ELR (cell line): ENCODE results near the gene NCCRP1.

Source experiments
- DNase-seq: peaks from one replicate; pipeline ENCODE4 v3.0.0-alpha.2; 2015; ENCODE audit warnings: low read depth

Gene NCCRP1

DNA sequence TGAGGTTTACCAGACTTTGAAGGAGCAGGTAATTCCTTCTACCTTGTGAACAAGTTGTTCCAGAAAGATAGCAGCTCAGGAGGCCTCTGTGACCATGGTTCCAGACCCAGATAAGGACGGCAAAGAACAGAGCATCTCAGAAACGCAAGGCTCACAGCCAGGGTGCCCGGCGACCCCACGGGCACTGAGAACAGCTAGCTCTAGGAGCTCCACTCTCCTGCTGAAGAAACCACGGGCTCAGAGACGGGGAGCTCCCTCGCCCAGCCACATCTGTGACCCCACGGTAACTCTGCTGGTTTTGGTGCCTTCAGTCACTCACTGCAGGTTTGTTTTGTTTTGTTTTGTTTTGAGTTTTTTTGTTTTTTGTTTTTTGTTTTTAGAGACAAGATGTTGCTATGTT is 16.0 kb upstream of the NCCRP1 start:
- DNase-seq, result no peak

GRCh38 chr19:39181500-39182173 is 15.1 kb upstream of the NCCRP1 start:
- no peak for DNase-seq

DNA sequence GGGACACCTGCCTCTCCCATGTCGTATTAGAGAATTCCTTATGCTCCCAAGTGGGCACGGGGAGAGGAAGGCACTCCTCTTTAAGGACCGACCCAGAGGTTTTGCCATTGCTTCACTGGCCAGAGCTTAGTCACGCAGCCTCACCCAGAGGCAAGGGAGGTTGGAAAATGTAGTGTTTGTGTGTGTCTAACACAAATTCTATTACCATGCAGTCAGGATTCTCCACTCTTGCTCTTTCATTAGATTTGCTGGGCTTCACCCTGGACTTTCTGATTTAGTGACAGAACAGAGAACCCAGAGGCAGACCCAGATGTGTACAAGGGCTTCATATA is 14.6 kb upstream of the NCCRP1 start:
- DNase-seq, result no peak

- no peak for DNase-seq
Observed at GRCh38 chr19:39183104-39183503, 13.7 kb upstream of the NCCRP1 start.

- DNase-seq, result no peak
Observed at GRCh38 chr19:39186391-39186790, 10.4 kb upstream of the NCCRP1 start.

DNA sequence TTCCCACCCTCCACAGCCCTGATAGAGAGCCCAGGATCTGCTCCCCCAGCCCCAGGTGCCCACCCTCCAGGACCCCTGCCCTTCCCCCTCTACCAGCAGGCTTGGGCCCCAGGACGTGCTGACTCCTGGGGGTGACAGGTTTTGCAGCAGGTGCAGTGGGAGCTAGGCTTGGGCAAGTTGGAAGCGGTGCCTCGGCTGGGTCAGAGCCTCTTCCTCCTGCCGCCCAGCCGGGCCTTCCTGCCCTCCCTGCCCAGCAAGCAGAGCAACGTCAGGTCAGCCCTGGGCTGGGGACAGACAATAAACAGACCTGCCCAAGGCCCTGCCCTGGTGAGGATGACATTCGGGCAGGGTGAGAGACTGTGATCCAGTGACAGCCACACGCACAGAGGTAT is 9.2 kb upstream of the NCCRP1 start:
- no peak for DNase-seq

DNA sequence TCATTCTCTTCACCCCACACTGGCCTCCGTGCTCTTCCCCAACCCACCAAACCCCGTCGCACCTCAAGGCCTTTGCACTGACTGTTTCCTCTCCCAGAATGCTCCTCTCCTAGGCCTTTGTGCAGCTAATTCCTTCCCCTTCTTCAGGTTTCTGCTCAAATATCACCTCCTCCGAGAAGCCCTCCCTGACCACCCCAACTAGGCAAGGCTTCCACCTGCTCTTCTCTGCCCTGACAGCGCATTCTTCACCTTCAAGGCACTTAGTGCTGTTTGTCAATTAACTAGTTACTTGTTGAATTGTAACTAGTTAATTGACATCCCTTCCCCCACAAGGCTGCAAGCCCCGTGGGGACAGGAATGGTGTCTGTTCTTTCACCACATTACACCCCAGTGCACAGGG is 7.8 kb upstream of the NCCRP1 start:
- DNase-seq, result no peak

DNA sequence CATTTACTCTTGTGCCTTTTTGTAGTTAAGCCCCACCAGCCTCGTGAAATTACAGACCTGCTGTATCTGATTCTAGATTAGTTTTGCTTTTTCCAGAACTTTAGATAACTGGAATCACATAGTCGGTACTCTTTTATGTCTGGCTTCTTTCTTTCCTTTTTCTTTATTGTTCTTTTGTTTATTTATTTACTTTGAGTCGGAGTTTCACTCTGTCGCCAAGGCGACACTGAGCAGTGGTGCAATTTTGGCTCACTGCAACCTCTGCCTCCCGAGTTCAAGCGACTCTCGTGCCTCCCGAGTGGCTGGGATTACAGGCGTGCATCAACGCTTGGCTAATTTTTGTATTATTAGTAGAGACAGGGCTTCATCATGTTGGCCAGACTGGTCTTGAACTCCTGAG is 6.0 kb upstream of the NCCRP1 start:
- no peak for DNase-seq

DNA sequence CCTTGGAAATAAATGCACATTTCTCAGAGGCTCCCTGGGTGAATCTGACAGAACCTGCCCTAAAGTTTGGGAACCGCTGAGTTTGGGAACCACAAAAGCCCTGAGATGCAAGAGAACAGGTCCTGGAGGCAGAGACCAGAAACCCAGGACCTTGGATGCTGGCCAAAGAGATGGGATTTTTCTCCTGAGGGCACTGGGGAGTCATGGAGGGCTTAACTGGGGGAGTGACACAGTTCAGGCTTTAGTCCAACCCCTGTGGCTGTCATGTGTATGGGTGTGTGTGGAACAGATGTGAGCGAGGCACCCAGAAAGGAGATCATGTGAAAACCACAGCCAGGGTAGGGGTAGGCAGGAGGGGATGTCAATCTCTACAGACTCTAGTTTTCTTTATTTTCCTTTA is 3.9 kb upstream of the NCCRP1 start:
- DNase-seq, result peak; percentile 23

DNA sequence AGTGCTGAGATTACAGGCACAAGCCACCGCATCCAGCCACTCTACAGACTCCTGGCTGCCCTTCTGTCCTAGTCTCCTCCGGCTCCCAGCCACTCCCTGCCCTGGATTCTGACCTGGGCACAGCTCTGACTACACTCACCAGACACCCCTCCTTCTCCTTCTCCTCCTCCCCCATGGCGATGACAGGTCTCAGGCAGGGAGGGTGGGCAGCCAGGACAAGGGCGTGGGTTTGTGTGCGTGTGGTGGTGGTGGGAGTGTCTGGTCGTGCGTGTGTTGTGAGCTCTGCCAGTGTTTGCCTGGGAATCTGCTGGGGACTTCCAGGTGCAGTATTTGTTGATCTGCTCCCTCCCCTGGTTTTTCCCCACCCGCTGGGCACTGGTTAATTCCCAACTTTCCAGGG is 3.0 kb upstream of the NCCRP1 start:
- DNase-seq, result no peak

- no peak for DNase-seq
Observed at GRCh38 chr19:39194832-39195542, 1.8 kb upstream of the NCCRP1 start.

DNA sequence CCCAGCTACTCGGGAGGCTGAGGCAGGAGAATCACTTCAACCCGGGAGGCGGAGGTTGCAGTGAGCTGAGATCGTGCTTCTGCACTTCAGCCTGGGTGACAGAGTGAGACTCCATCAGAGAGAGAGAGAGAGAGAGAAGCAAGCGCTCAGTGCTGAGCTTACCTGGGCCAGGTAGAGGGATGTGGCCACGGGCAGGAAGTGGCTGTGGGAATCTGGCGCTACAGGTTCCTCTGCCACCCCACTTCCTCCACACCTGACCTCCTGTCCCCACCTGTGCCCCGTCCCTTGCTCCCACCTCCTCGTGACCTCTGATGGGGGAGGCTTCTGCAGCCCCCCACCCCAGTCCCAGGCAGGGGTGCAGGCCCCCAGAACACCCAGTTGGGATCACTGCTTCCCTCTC is 1.0 kb upstream of the NCCRP1 start:
- DNase-seq, result no peak

DNA sequence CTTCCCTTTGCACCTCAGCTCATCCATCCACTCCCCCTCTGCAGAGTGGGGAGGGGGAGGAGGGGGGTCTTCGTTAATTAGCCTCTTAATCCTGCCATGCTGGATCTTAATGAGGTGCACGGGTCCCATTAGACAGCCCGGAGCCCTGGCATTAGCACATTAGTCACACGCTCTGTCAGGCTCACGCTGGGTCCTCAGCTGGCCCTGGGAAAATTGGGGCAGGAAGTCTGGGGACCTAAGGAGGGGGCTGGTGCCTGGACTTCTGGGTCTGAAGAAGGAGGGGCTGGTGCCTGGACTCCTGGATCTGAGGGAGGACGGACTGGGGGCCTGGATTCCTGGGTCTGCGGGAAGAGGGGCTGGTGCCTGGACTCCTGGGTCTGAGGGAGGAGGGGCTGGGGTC is 444 bp upstream of the NCCRP1 start:
- no peak for DNase-seq

GRCh38 chr19:39197808-39198207 is 1.0 kb downstream of the NCCRP1 start:
- DNase-seq, result no peak

GRCh38 chr19:39199025-39199424 is 2.3 kb downstream of the NCCRP1 start:
- DNase-seq, result peak; percentile 71

GRCh38 chr19:39200066-39200802 is 3.5 kb downstream of the NCCRP1 start:
- no peak for DNase-seq

DNA sequence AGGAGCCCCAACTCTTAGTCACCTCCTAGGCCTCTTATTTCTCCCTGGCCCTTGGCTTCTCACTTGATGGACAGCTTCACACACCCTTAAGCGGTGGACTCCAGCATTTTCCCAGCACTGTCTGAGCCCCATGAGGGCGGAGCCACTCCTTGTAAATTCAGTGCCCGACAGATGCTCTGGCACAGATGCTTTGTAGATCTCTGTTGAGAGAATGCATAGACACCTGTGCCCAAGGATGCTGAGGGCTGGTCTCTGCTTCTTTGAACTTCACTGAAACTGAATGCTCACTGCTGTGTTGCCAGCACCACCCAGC is 4.0 kb downstream of the NCCRP1 start:
- no peak for DNase-seq

- DNase-seq, result no peak
Observed at GRCh38 chr19:39202998-39203355, 6.2 kb downstream of the NCCRP1 start.

- DNase-seq, result no peak
Observed at GRCh38 chr19:39203372-39204341, 6.9 kb downstream of the NCCRP1 start, which contains the start of gene SYCN. SYCN (minus strand) TSS chr19:39204263; CDS start chr19:39204254, 9 bp downstream.

GRCh38 chr19:39205449-39205764 is 8.6 kb downstream of the NCCRP1 start:
- DNase-seq, result no peak

- no peak for DNase-seq
Observed at GRCh38 chr19:39206122-39206521, 9.4 kb downstream of the NCCRP1 start.

GRCh38 chr19:39207293-39207836 is 10.6 kb downstream of the NCCRP1 start:
- no peak for DNase-seq
